22Rv1 (cell line): ENCODE data around the gene TST.

Experiments used
- H3K27ac ChIP-seq: fragments of 450-650 bp; 2 replicates; pipeline ENCODE4 v1.5.1; 2017
- CTCF ChIP-seq: fragments of 450-650 bp; IDR thresholded peaks from 2 replicates; pipeline ENCODE4 v1.5.1; 2017; ENCODE audit warnings: mild to moderate bottlenecking
- ZFX ChIP-seq: fragments of 450-650 bp; IDR thresholded peaks from 2 replicates; pipeline ENCODE4 v1.6.1; 2017; ENCODE audit warnings: antibody characterized with exemption, borderline replicate concordance

TST gene

GRCh38 chr22:37047006-37047405 lies 27.8 kb upstream of the TST start:
- H3K27ac ChIP-seq = no peak overlapping the region
- no peak for TF ChIP-seq CTCF
- no peak for TF ChIP-seq ZFX

GRCh38 chr22:37046589-37046988 lies 27.3 kb upstream of the TST start:
- TF ChIP-seq ZFX (no peak), CTCF (no peak)
- no peak overlapping the region for H3K27ac ChIP-seq

GRCh38 chr22:37045958-37046357 lies 26.7 kb upstream of the TST start:
- TF ChIP-seq ZFX (no peak), CTCF (peak; percentile 71)
- H3K27ac ChIP-seq = no peak overlapping the region

GRCh38 chr22:37044634-37045625 lies 25.7 kb upstream of the TST start:
- no peak overlapping the region for H3K27ac ChIP-seq
- TF ChIP-seq ZFX (no peak), CTCF (no peak)

- TF ChIP-seq CTCF (peak; percentile 71), ZFX (no peak)
- H3K27ac ChIP-seq = no peak overlapping the region
Measured at GRCh38 chr22:37043828-37044538, 24.7 kb upstream of the TST start.

- no peak for TF ChIP-seq ZFX
- TF ChIP-seq CTCF = no peak
- H3K27ac ChIP-seq = no peak overlapping the region
Measured at GRCh38 chr22:37043209-37043827, 24.1 kb upstream of the TST start.
